Ishikawa (cell line): ENCODE results near the gene WDR1.
A peak's percentile ranks its signal among the peaks of the same experiment; 100 is the strongest.

Experiments used
- CEBPB ChIP-seq: IDR thresholded peaks from 2 replicates; pipeline ENCODE4 v1.6.1; 2012
- CREB1 ChIP-seq: IDR thresholded peaks from 2 replicates; pipeline ENCODE4 v1.6.1; 2012; ENCODE audit warnings: low read depth
- EGR1 ChIP-seq: IDR thresholded peaks from 2 replicates; pipeline ENCODE4 v1.6.1; 2012
- EP300 ChIP-seq: IDR thresholded peaks from 2 replicates; pipeline ENCODE4 v1.6.1; 2012; ENCODE audit warnings: borderline replicate concordance
- FOXM1 ChIP-seq: IDR thresholded peaks from 2 replicates; pipeline ENCODE4 v1.6.1; 2012; ENCODE audit warnings: low read depth, borderline replicate concordance
- NFIC ChIP-seq: IDR thresholded peaks from 2 replicates; pipeline ENCODE4 v1.6.1; 2012
- RAD21 ChIP-seq: IDR thresholded peaks from 2 replicates; pipeline ENCODE4 v1.6.1; 2012; ENCODE audit warnings: low read depth
- TAF1 ChIP-seq: IDR thresholded peaks from 2 replicates; pipeline ENCODE4 v1.6.1; 2012; ENCODE audit warnings: low read depth, mild to moderate bottlenecking
- TCF12 ChIP-seq: IDR thresholded peaks from 2 replicates; pipeline ENCODE4 v1.6.1; 2012; ENCODE audit warnings: low read depth
- TEAD4 ChIP-seq: IDR thresholded peaks from 2 replicates; pipeline ENCODE4 v1.6.1; 2012
- YY1 ChIP-seq: IDR thresholded peaks from 2 replicates; pipeline ENCODE4 v1.6.1; 2012; ENCODE audit warnings: low read depth
- ZBTB7A ChIP-seq: IDR thresholded peaks from 2 replicates; pipeline ENCODE4 v1.6.1; 2012; ENCODE audit warnings: low read depth
- TF ChIP-seq, protein P1 (sequence below): IDR thresholded peaks from 2 replicates; pipeline ENCODE4 v1.6.1; 2012
- TF ChIP-seq, protein P2 (sequence below): IDR thresholded peaks from 2 replicates; pipeline ENCODE4 v1.6.1; 2012; ENCODE audit warnings: low read depth, mild to moderate bottlenecking
- TF ChIP-seq, protein P3 (sequence below): IDR thresholded peaks from 2 replicates; pipeline ENCODE4 v1.6.1; 2012

The WDR1 gene

DNA sequence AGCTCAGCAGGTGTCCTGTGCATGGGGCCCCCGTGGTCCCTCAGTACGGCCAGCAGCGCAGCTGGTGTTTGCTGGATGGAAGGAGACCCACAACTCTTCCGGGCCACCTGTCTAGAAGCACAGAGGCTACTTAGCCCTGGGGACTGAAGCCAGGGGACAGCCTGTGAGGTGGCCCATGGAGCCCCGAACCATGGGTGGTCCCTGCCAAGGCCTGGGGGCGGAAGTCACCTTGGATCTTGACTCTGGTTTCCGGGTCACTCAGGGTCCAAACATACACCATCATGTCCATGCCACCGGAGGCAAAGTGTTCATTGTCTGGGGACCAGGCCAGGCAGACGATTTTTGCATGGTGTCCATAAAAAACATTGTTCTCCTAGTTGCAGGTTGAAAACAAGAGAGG lies 39.5 kb downstream of the WDR1 start:
- TF ChIP-seq ZBTB7A = no peak

DNA sequence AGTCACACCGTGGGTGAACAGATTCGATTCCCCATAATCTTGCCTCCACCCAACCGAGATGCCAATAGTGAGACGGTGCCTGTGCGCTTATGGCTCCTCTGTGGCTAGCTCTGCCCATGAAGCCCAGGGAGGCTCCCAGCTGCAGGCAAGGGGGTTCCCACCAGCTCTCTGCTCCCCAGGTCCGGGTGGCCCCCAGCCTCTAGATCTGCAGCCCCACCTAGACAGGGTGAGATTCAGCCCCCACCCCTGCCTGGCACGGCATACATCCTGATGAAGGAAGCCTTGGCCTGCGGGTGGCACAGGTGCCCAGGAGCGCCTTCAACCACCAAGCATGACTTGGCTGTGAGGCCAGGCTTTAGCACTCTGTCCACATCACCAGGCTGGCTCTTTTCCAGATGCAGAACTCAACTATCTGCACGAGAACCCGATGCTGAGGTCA lies 40.6 kb downstream of the WDR1 start:
- TF ChIP-seq YY1 (no peak), CREB1 (no peak), RAD21 (no peak), EGR1 (no peak), CEBPB (no peak), TCF12 (no peak), ZBTB7A (no peak)
- TF ChIP-seq, protein P1, sequence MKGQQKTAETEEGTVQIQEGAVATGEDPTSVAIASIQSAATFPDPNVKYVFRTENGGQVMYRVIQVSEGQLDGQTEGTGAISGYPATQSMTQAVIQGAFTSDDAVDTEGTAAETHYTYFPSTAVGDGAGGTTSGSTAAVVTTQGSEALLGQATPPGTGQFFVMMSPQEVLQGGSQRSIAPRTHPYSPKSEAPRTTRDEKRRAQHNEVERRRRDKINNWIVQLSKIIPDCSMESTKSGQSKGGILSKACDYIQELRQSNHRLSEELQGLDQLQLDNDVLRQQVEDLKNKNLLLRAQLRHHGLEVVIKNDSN = no peak
- TF ChIP-seq, protein P2, sequence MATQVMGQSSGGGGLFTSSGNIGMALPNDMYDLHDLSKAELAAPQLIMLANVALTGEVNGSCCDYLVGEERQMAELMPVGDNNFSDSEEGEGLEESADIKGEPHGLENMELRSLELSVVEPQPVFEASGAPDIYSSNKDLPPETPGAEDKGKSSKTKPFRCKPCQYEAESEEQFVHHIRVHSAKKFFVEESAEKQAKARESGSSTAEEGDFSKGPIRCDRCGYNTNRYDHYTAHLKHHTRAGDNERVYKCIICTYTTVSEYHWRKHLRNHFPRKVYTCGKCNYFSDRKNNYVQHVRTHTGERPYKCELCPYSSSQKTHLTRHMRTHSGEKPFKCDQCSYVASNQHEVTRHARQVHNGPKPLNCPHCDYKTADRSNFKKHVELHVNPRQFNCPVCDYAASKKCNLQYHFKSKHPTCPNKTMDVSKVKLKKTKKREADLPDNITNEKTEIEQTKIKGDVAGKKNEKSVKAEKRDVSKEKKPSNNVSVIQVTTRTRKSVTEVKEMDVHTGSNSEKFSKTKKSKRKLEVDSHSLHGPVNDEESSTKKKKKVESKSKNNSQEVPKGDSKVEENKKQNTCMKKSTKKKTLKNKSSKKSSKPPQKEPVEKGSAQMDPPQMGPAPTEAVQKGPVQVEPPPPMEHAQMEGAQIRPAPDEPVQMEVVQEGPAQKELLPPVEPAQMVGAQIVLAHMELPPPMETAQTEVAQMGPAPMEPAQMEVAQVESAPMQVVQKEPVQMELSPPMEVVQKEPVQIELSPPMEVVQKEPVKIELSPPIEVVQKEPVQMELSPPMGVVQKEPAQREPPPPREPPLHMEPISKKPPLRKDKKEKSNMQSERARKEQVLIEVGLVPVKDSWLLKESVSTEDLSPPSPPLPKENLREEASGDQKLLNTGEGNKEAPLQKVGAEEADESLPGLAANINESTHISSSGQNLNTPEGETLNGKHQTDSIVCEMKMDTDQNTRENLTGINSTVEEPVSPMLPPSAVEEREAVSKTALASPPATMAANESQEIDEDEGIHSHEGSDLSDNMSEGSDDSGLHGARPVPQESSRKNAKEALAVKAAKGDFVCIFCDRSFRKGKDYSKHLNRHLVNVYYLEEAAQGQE = no peak
- TF ChIP-seq, protein P3, sequence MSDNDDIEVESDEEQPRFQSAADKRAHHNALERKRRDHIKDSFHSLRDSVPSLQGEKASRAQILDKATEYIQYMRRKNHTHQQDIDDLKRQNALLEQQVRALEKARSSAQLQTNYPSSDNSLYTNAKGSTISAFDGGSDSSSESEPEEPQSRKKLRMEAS = no peak

DNA sequence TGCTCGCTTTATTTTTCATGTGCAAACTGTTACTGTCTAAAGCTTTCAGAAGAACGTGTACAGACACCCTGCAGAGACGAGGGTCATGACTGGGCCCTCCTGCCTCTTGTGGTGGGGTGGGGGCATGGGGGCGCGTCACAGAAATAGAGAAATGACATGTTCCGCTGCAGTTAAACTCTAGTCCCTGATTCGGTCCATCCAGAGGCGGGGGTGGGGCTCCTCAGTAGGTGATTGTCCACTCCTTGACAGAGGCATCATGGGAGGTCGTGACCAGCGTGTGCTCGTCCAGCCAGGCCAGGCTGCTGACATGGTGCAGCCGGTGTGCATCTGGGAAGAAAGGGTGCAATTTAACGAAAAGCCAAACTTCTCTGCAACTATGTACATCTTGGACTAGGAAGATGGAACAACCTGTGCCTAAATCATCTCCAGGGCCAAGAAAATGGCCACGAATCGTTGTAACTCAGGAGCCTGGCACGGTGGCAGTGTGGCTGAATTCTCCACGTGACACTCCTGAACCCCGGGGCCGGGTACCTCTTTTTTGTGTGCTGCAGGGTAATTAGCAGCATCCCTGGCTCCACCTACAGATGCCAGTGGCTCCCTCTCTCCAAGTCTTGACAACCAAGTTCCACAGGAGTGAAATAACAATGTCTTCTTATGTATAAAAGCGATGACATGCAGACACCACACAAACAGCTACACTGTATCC lies 41.3 kb downstream of the WDR1 start:
- TF ChIP-seq TEAD4 (no peak), EGR1 (no peak), FOXM1 (no peak), CEBPB (no peak), RAD21 (no peak), TCF12 (no peak), ZBTB7A (no peak), CREB1 (no peak), TAF1 (no peak)
- TF ChIP-seq, protein P2 = no peak
- TF ChIP-seq, protein P3 = no peak
- TF ChIP-seq, protein P1 = no peak

DNA sequence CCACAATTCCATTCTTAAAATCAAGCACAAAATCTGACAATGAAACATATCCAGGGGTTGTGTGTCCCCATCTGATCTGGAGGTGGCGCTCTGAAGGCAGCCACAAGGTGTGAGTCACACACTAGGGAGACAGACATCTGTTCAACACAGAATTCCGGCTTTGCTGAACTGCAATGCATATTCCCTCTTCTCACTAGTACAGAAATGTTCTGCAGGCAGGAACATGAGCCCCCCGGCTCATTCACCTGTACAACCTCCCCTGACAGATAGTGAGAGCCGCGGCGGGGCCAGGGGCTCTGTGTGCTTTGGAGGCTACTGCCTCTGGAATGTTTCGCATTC lies 41.9 kb downstream of the WDR1 start:
- TF ChIP-seq TEAD4 (no peak), RAD21 (peak; percentile 22; the same call in 1 of the 2 replicates)

DNA sequence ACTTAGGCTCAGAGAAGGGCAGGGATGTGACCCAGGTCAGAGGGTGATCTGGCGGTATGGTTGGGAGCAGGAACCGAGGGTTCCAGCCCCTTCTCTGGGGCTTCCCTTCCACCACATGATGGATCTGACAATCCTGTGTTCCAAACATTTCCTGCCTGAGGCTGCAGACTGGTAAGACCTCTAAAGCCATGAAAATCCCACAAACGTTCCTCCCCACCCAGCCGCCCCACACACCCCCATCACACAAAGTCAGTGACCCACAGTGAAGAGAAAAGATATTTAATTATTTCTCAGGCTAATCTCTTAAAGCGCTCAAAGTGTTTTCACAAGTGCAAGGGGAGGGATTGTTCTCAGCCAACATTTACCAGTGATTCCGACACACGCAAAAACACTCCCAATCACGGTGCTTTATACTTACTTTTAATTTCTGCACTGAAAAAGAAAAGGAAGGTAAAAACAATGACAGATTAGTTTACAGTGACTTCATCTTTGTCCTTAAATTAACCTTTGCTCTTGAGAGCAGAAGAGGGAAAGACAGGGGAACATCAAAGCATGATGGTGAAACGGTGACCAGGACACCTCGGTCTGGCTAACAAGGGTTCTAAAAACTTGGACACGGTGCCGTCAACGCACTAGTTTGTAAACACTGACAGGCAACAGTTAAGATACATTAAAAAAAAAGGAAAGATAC lies 42.4 kb downstream of the WDR1 start:
- TF ChIP-seq, protein P3 = no peak
- no peak for TF ChIP-seq NFIC
- no peak for TF ChIP-seq CREB1
- TF ChIP-seq EGR1 = no peak
- no peak for TF ChIP-seq FOXM1
- no peak for TF ChIP-seq CEBPB
- no peak for TF ChIP-seq RAD21

DNA sequence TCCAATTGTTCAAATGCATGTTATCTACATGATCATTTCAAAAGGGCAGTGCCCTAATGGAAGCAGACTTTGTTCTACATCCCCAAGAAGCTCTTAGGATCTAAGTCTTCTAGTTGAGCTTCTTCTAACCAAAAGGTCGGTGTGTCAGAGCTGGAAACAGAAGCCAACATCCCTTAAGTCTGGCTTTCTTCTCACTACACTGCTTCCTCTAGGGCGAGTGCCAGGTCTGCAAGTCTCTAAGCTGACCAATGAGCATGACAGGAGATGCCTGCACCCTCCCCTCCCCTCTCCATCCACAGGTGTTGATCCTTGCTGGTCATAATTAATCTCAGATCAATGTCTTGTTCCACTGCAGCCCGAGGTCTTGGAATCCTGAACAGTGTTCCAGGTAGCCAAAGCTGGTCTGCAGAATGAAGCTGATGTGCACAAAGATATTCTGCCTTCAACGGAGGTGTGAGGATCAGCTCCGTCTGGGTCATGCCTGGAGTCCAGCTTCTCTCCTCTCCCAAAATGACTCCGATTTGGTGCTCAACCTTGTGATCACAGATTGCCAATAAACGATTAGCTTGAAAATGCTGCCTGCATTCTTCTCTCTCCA lies 44.1 kb downstream of the WDR1 start:
- TF ChIP-seq FOXM1 (no peak), EP300 (no peak), YY1 (no peak), TEAD4 (no peak), CEBPB (no peak), EGR1 (no peak), RAD21 (no peak), NFIC (no peak), ZBTB7A (no peak), CREB1 (no peak), TAF1 (no peak)
- TF ChIP-seq, protein P3 = no peak
- TF ChIP-seq, protein P1 = no peak
